HEK293T (cell line): ENCODE data around the gene MXD1.

ENCODE experiments used
- BHLHE40 ChIP-seq: fragments of 450-650 bp; IDR thresholded peaks from 2 replicates; pipeline ENCODE4 v1.6.1; 2016; ENCODE audit warnings: mild to moderate bottlenecking, moderate library complexity, borderline replicate concordance
- CTBP1 ChIP-seq: fragments of 450-650 bp; IDR thresholded peaks from 2 replicates; pipeline ENCODE4 v1.6.1; 2016; ENCODE audit warnings: borderline replicate concordance
- FOXA1 ChIP-seq: fragments of 450-650 bp; IDR thresholded peaks from 2 replicates; pipeline ENCODE4 v1.6.1; 2016; ENCODE audit warnings: mild to moderate bottlenecking
- FOXM1 ChIP-seq: fragments of 450-650 bp; IDR thresholded peaks from 2 replicates; pipeline ENCODE4 v1.6.1; 2017; ENCODE audit warnings: mild to moderate bottlenecking, borderline replicate concordance
- HDGF ChIP-seq: fragments of 450-650 bp; IDR thresholded peaks from 2 replicates; pipeline ENCODE4 v1.6.1; 2017; ENCODE audit warnings: antibody characterized with exemption, borderline replicate concordance
- TARDBP ChIP-seq: fragments of 450-650 bp; IDR thresholded peaks from 2 replicates; pipeline ENCODE4 v1.6.1; 2016

- no peak for TF ChIP-seq BHLHE40
- no peak for TF ChIP-seq HDGF
- TF ChIP-seq FOXA1, result no peak
- TF ChIP-seq CTBP1, result no peak
- no peak for TF ChIP-seq FOXM1
- no peak for TF ChIP-seq TARDBP
These were observed 60.4 kb downstream of the MXD1 start for GRCh38 chr2:69975136-69975852.
